ENCODE results near the gene FIP1L1. TPM values are rescaled to one million over a fixed set of nuclear protein-coding genes. Genes with fewer than 3 reads are reported as not detected.

Gene FIP1L1
- total and polyA plus RNA-seq, 2 of the 13 experiments (the other 11 are each of a cell fraction or from before 2014, with no cell fraction given), result 14.9 to 69.4 TPM

- TF ChIP-seq PAXIP1 (CRISPR knock-in tag; conservative IDR thresholded peaks at IDR 0.05) (0 out of 2 replicates have a peak, but pooled peaks have one; percentile 10), ZKSCAN1 (IDR thresholded peaks at IDR 0.05; ENCODE audit: low read length) (no peak), ZNF7 (CRISPR knock-in tag; IDR thresholded peaks at IDR 0.05) (no peak), RAD21 (CRISPR knock-in tag; IDR thresholded peaks at IDR 0.05) (no peak), ZNF644 (CRISPR knock-in tag; IDR thresholded peaks at IDR 0.05; ENCODE audit: low read depth) (peak; percentile 61; the same call in 1 of the 2 replicates), XBP1 (CRISPR knock-in tag; IDR thresholded peaks at IDR 0.05) (no peak), ZMYM3 (CRISPR knock-in tag; IDR thresholded peaks at IDR 0.05) (no peak), ZNF280D (CRISPR knock-in tag; IDR thresholded peaks at IDR 0.05) (no peak), ZNF34 (CRISPR knock-in tag; IDR thresholded peaks at IDR 0.05; ENCODE audit: borderline replicate concordance) (0 out of 2 replicates have a peak, but pooled peaks have one; percentile 11), ZNF75D (CRISPR knock-in tag; IDR thresholded peaks at IDR 0.05; ENCODE audit: borderline replicate concordance) (no peak)
Measured at GRCh38 chr4:53508446-53508845, 131.0 kb downstream of the FIP1L1 start (continued).
